ENCODE measurements around the gene TMEM39B.
"Not testable (repeated sequence)": the region's sequence is repeated elsewhere in the genome, so short reads cannot be mapped to it uniquely, and the experiment has no call there.

Gene TMEM39B

DNA sequence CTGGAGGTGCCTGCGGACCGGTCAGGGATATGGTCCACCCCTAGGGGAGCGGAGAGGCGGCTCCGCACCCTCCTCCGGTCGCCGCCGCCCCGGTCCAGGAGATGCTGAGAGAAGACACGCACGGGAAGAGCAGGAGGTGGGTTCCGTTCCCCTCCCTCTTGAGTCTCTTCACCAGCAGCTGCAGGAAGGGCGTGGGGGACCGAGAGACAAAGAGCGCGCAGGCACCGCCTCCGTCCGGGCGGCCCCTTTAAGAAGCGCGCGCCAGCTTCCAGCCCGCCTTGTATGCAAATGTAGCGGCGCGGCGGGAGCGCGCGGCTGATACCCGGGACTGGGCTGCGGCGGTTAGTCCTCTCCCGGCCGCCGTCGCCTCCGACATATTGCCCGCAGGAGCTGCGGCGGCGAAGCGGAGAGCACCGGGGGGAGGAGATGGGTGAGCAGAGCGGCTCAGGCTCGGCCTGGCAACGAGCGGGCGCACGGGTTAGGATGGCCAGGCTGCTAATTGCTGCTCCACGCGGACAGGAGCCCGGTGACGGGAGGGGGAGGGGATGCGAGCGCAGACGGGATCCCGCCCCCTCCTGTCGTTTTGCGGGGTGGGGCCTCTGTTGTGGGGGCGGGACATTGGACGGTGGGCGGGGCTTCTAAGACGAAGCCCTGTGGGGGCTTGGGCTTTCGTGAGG is at the start of gene TMEM39B:
Gene TMEM39B (plus strand): TSS at position 318 of the 677 bp plus-strand sequence. CDS start 109 bp downstream, at position 427.
- DNase-seq: peak; percentile 99

GRCh38 chr1:32023351-32023750 is 49.4 kb upstream of the TMEM39B start:
- DNase-seq: no peak

- no peak for DNase-seq
These were observed 47.2 kb upstream of the TMEM39B start for GRCh38 chr1:32025515-32025914.

DNA sequence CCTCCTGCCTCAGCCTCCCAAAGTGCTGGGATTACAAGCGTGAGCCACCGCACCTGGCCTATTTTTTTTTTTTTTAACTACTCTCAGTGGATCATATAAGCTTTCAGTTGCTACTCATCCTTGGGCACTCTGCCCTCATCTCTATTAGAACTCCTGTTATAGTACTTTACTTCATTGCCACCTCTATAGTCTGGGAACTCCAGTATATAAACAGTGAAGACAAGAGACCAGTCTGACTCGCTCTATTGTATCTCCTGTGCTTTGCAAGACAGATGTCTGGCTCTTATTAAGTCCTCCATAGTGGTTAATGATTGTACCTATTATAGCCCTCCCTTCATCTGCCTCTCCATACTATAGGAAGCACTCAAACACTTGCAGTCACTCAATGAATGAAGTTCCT is 44.0 kb upstream of the TMEM39B start:
- DNase-seq: no peak

- no peak for DNase-seq
These were observed 41.0 kb upstream of the TMEM39B start for GRCh38 chr1:32031578-32032274.

- DNase-seq: no peak
These were observed 40.5 kb upstream of the TMEM39B start for GRCh38 chr1:32032275-32032615.

- DNase-seq: no peak
These were observed 37.6 kb upstream of the TMEM39B start for GRCh38 chr1:32035119-32035518.

DNA sequence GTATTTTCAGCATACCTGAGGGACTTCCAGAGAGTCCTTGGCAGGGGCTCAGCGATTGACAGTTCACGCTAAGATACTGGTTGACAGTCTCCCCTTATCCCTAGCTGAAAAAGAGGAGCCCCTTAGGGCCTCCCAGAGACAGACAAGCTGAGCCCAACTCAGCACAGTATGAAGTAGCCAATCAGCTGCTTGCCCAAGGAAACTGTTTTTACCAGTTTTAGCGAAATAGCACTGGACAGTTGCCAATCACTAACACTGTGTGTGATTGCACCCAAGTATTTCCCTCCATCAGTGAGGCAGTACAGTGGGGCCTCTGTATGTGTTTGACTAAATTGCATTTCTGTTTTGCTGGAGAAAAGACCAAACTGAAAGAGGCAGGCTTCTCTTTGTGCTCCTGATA is 32.0 kb upstream of the TMEM39B start:
- DNase-seq: no peak

DNA sequence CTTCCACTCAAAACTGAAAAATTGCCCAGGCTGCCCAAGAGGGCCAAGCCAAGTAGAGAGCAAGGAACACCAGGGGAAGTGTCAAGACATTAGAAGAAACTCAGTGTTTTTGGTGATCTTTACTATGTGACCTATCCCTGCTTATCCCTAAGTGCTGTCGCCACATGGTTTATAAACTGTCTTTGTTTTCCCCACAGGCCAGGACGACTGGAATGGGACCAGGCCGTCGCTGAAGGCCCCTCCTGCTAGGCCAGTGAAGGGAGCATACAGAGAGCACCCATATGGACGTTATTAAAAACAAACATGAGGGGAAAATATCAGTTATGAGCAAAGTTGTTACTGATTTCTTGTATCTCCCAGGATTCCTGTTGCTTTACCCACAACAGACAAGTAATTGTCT is 30.4 kb upstream of the TMEM39B start:
- DNase-seq: no peak

DNA sequence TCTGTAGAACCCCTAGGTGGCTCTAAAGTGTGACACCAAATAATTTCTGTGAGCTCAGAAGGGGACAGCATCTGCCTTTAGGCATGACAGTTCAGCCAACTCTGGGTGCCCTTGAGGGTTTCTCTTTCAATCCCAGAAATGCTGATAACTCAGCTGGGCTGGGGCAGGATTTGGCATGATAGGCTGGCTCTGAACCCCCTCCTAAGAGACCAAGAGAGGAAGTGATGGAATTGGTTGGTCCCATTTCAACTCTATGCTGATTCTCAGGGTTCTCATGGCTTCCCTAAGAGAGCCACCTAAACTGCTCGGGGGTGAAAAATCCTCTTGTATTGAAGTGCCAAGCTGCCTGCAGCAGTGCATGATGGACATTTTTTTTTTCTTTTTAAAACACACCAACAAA is 28.5 kb upstream of the TMEM39B start:
- DNase-seq: no peak

DNA sequence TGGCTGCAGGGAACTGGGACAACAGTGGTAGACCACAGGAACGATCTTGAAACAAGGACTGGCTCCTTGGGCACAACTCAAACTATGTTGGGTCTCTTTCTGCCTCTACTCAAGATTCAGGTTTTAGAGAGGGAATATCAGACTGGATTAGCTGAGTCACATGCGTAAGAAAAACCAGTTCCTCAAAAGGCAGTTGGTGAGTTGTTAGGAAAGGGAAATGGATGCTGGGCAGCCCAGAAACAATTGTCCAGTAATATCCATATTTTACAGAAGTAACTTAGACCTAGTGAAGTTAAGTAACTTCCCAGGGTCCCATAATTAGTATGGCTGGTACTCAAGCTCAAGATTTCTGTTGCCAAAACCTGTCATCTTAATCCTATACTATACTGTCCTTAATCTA is 27.0 kb upstream of the TMEM39B start:
- no peak for DNase-seq

- no peak for DNase-seq
These were observed 25.0 kb upstream of the TMEM39B start for GRCh38 chr1:32047701-32048100.

GRCh38 chr1:32048440-32048839 is 24.3 kb upstream of the TMEM39B start:
- no peak for DNase-seq

- no peak for DNase-seq
These were observed 21.0 kb upstream of the TMEM39B start for GRCh38 chr1:32051706-32052105.

GRCh38 chr1:32052887-32053286 is 19.9 kb upstream of the TMEM39B start:
- DNase-seq: no peak

DNA sequence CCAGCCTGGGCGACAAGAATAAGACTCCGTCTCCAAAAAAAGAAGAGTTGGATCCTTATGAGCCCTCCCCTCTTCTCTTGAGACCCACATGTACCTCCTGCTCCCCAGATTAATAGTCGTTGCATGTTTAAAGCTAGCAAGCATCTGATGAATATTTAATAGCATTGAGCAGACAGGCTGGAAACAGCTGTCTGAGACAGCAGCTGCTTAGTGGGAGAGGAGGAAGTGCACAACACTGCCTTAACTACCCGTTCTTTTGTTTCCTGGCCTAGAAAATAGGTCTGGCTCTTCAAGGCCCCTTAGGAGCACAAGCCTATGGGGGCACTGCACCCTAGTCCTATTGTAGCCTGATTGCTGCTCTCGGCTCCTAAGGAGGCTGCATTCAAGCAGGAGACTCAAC is 17.3 kb upstream of the TMEM39B start:
- DNase-seq: no peak

DNA sequence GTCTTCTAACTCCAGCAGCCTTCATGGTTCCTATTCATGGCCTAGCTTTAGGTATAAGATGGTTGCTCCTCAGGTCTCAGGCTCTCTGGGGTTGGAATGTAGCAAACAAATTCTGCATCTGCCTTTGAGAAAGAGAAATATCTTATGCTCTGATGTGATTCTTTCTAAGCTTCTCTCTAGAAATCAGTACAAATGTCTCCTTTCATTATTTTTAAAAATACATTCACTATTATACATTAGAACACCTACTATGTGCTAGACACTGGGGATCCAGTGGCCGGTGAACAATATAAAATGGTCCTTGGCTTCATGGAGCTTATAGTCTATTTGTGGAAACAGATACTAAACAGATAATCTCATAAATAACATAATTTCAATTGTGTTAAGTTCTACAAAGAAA is 16.1 kb upstream of the TMEM39B start:
- no peak for DNase-seq

- no peak for DNase-seq
These were observed 11.8 kb upstream of the TMEM39B start for GRCh38 chr1:32060914-32061313.

DNA sequence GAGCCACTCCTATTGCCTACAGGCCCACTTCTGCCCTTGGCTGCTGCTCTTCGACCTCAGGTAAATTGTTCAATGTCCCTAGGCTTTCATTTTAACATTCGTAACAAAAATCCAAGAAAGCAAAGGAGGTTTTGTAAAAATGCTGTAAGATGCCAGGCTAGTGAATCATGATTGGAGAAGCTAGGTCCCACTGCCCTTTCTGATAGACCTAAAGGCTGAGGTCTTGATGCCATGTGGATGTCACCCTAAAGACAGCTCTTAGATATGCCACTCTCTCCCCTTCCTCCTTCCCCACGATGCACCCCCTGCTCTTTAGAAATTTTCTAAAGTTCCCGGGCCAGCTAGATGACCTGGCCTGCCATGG is 9.9 kb upstream of the TMEM39B start:
- DNase-seq: no peak

- peak; percentile 41 to 51 for DNase-seq
These were observed 9.5 kb upstream of the TMEM39B start for GRCh38 chr1:32063261-32063681.

DNA sequence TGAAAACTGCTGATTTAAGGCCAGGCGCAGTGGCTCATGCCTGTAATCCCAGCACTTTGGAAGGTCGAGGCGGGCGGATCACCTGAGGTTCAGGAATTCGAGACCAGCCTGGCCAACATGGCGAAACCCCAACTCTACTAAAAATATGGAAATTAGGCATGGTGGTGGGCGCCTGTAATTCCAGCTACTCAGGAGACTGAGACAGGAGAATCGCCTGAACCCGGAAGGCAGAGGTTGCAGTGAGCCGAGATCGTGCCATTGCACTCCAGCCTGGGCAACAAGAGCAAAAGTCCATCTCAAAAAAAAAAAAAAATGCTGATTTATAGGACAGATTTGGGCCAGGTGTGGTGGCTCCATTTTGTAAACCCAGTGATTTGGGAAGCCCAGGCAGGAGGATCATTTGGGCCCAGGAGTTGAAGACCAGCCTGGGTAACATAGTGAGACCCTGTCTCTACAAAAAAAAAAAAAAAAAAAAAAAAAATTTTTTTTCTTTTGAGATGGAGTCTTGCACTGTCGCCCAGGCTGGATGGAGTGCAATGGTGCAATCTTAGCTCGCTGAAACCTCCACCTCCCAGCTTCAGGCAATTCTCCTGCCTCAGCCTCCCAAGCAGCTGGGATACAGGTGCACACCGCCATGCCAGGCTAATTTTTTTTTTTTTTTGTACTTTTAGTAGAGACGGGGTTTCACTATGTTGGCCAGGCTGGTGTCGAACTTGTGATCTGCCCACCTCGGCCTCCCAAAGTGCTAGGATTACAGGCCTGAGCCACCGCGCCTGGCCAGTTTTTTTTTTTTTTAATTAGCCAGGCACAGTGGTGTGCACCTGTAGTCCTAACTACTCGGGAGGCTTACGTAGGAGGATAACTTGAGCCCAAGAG is 6.9 kb upstream of the TMEM39B start:
- DNase-seq: not testable (repeated sequence)

GRCh38 chr1:32066489-32066873 is 6.3 kb upstream of the TMEM39B start:
- DNase-seq: peak in 1 of 2 experiments; percentile 32

GRCh38 chr1:32068957-32069588 is 3.7 kb upstream of the TMEM39B start:
- DNase-seq: no peak
